Pancreas (tissue), 10 donors: ENCODE measurements around the gene KREMEN1. TPM values are rescaled to one million over a fixed set of nuclear protein-coding genes. Genes with fewer than 3 reads are reported as not detected.

Source experiments
- ATAC-seq, 4 donors: fragments of 200-7000 bp; cut with Tn5 transposase; one replicate each; pipeline versions ENCODE4 v1.8.0 to v1.9.1; 2020; ENCODE audit warnings: mild to moderate bottlenecking in 4 of 4, moderate library complexity in 4 of 4
- DNase-seq, 6 donors: peaks; one replicate each; pipeline ENCODE4 v3.0.0-alpha.2; 2020
- FAIRE-seq: peaks from 2 replicates; lab custom pipeline; 2012; peaks lifted over from hg19 to GRCh38; lab: Jason Lieb, UNC
- H3K27ac ChIP-seq, 4 donors: fragments of 200-600 bp; sonication (generic); 1 replicate in 3 of 4; 2 replicates in 1 of 4; pipeline versions ENCODE4 v1.5.0 to v1.8.0; 2020
- H3K27me3 ChIP-seq, 4 donors: fragments of 200-600 bp; one replicate each; pipeline ENCODE4 v1.8.0; 2021
- H3K36me3 ChIP-seq, 3 donors: fragments of 200-600 bp; sonication (generic) in 1 of 3; one replicate each; pipeline versions ENCODE4 v1.5.0 to v1.8.0; 2020 to 2021
- H3K4me1 ChIP-seq, 3 donors: fragments of 200-600 bp; one replicate each; pipeline ENCODE4 v1.8.0; 2021
- H3K4me3 ChIP-seq, 4 donors: fragments of 200-600 bp; sonication (generic) in 2 of 4; one replicate each; pipeline versions ENCODE4 v1.5.0 to v1.8.0; 2020 to 2021
- H3K9me3 ChIP-seq, 4 donors: fragments of 200-600 bp; one replicate each; pipeline ENCODE4 v1.8.0; 2021
- CTCF ChIP-seq, 4 donors: fragments of 200-600 bp; sonication (generic) in 3 of 4; IDR thresholded peaks; one replicate each; pipeline versions ENCODE4 v1.5.0 to v1.8.0; 2021; ENCODE audit warnings: antibody characterized with exemption in 4 of 4
- WGBS, 2 donors: extraction: QIAGEN DNeasy Blood & Tissue Kit; methylation state at CpG; one replicate each; pipeline ENCODE4 v1.1.7; 2013; 5-methylcytosine and 5-hydroxymethylcytosine counted together
- intact Hi-C, 3 donors: fragments of 100-400 bp; cut with DNase I; formaldehyde crosslinking; loops; one replicate each; pipeline versions ENCODE4 v1.11.1 to v1.14.2; 2022
- polyA plus RNA-seq, 2 donors: library from polyadenylated mRNA; stranded (reverse); fragments of 200-250 nt; gene quantifications; one replicate each; pipeline ENCODE4 v1.2.3, GENCODE V29; 2013
- total RNA-seq, 6 donors: library from RNA; stranded (reverse); fragmentation: NEBNext Ultra II Directional in 4 of 6; extraction: Animal tissue kit (Norgen Biotek cat#: 25700) in 4 of 6; gene quantifications; one replicate each; pipeline versions ENCODE4 v1.2.1 to v1.2.4, GENCODE V29; 2021 to 2023
- donor health status: healthy with polysubstance abuse.
- donor health status: DM: no; HTN: no; CAD: no; lungs with moderate emphysema.
- donor health status: DM: no; HTN: no; CAD: no.
- donor health status: control.
- donor health status: control.
- donor health status: Bipolar disorder and iron deficiency.
- donor health status: DM: yes; HTN: yes; CAD: no.
- donor health status: DM: no; HTN: no; CAD: no.
- donor health status: DM: no; HTN: no; CAD: no.
- donor health status: DM: yes; HTN: yes; CAD: no.

KREMEN1 gene
- total and polyA plus RNA-seq, 8 donors = 3.3 to 8.7 (median 4.5) TPM

DNA sequence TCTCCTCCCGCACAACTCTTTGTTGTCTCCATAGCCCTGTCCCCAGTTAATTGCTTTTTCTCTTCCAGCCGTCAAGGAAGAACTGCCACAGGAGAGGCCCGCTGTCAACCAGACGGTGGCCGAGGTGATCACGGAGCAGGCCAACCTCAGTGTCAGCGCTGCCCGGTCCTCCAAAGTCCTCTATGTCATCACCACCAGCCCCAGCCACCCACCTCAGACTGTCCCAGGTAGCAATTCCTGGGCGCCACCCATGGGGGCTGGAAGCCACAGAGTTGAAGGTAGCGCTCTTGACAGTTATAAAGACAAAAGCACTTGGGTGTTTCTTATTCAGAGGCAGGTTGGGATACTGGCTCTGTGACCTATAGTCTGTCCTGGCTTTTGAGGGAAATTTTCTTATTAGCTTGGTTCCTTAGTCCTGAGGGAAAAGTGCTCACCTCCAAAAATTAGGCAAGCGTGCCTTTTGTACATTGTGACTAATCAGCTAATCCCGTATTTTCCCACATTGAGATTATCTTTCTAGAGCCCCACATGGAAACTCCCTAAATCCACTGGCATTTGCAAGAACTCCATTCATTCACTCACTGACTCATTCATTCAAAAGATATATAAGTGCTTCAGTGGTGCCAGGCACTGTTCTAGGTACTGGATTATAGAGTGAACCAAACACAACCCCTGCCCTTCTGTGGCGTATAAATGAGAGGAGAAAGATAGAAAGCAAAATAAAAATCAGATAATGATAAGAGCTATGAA is 65.9 kb downstream of the KREMEN1 start:
- Histone ChIP-seq H3K27me3 (no peaks in the 10 kb centered on the region), H3K4me1 (no peaks in the 10 kb centered on the region), H3K36me3 (peaks cover 0 to 7% (median 0%) of the 10 kb centered on the region in 3 donors), H3K27ac (no peak overlapping the region), H3K9me3 (no peaks in the 10 kb centered on the region), H3K4me3 (no peak overlapping the region)
- DNase-seq (peak in 1 of 6 donors; percentile 37), ATAC-seq (no peak), FAIRE-seq (no peak)
- 96 to 98% methylated on average over 13 of the region's 13 CpGs for WGBS, 2 donors
- TF ChIP-seq CTCF (IDR thresholded peaks at IDR 0.05) = no peak
- intact Hi-C loops = no loop called here

DNA sequence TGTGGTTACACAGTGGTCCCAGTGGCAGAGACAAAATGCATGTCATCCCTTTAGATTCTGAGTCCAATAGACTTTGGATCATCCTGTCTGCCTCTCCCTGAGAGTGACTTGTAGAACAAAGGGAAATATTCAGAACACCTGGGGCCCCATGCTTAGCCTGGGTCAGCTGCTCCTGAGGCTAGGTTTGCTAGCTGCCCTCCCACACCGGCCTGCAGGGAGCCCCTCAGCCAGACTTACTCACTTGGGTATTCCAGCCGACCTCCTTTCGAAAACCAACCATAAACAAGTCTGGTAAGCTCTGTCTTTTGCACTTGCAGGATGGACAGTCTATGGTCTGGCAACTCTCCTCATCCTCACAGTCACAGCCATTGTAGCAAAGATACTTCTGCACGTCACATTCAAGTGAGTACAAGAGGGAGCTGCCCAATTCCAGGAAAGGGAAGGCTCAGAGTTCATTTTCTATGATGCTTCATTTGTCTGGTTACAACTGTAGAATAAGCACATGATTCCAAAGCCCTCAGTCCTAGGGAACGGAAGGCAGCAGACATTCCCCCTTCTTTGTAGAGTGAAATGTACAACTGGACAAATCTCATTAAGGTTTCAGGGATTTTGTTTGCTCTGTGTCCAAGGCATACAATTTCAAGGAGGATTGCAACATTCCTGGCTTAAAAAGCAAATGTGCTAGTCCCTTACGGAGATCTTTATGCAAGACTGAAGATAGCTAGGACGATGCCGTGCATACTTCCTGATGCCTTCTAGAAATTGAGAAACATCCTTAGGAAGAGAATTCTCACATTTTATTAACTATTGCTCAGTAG is 67.3 kb downstream of the KREMEN1 start:
- peaks cover 0 to 7% (median 0%) of the 10 kb centered on the region in 3 donors for H3K36me3 ChIP-seq
- H3K9me3 ChIP-seq = no peaks in the 10 kb centered on the region
- ATAC-seq (peak in 3 of 4 donors; percentile 49 to 72 (median 70)), FAIRE-seq (no peak), DNase-seq (peak in 1 of 6 donors; percentile 9)
- WGBS, 2 donors = 64 to 68% methylated on average over 8 of the region's 8 CpGs
- no peak overlapping the region for H3K4me3 ChIP-seq
- intact Hi-C loops = loop anchor here in 1 of 3 donors (10.0 kb wide), 1 partner anchor 85 kb away; no protein-coding TSS in a partner anchor
- H3K27ac ChIP-seq = no peak overlapping the region
- TF ChIP-seq CTCF (IDR thresholded peaks at IDR 0.05) = no peak
- no peaks in the 10 kb centered on the region for H3K27me3 ChIP-seq
- no peaks in the 10 kb centered on the region for H3K4me1 ChIP-seq

- Histone ChIP-seq H3K4me3 (no peak overlapping the region), H3K27me3 (no peaks in the 10 kb centered on the region), H3K27ac (no peak overlapping the region), H3K4me1 (no peaks in the 10 kb centered on the region), H3K9me3 (no peaks in the 10 kb centered on the region), H3K36me3 (peaks cover 0 to 7% (median 0%) of the 10 kb centered on the region in 3 donors)
- ATAC-seq = no peak
- TF ChIP-seq CTCF (IDR thresholded peaks at IDR 0.05) = no peak
- intact Hi-C loops = loop anchor here in 1 of 3 donors (10.0 kb wide), 1 partner anchor 86 kb away; no protein-coding TSS in a partner anchor
- 85 to 86% methylated on average over 10 of the region's 10 CpGs for WGBS, 2 donors
- DNase-seq = peak in 1 of 6 donors; percentile 21
- FAIRE-seq = no peak
Measured at GRCh38 chr22:29141078-29141688, 68.3 kb downstream of the KREMEN1 start.

- Histone ChIP-seq H3K4me3 (no peak overlapping the region), H3K36me3 (peaks cover 0 to 7% (median 0%) of the 10 kb centered on the region in 3 donors), H3K4me1 (no peaks in the 10 kb centered on the region), H3K9me3 (no peaks in the 10 kb centered on the region), H3K27me3 (no peaks in the 10 kb centered on the region), H3K27ac (no peak overlapping the region)
- FAIRE-seq (no peak), DNase-seq (peak in 1 of 6 donors; percentile 21), ATAC-seq (no peak)
- intact Hi-C loops = loop anchor here in 1 of 3 donors (10.0 kb wide), 1 partner anchor 87 kb away; no protein-coding TSS in a partner anchor
- TF ChIP-seq CTCF (IDR thresholded peaks at IDR 0.05) = no peak
- 88 to 93% methylated on average over 5 of the region's 5 CpGs for WGBS, 2 donors
Measured at GRCh38 chr22:29142116-29142515, 69.3 kb downstream of the KREMEN1 start.
